ENCODE measurements around the gene OSBPL10.
"Not testable (repeated sequence)": the region's sequence is repeated elsewhere in the genome, so short reads cannot be mapped to it uniquely, and the experiment has no call there.

Gene OSBPL10

DNA sequence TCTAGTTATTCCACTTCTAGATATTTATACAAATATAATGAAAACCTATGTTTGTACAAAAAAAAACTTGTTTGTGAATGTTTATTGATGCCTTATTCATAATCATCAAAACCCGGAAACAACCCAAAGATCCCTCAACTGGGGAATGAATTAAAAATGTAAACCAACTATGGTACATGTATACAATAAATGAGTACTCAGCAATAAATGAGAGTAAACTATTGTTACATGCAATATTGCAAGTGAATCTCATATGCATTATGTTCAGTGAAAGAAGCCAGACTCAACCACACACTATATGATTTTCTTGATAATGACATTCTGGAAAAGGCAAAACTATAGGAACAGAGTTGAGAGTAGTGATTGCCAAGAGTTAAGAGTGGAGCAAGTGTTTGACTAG lies 12.8 kb upstream of the OSBPL10 start:
- DNase-seq (ENCODE audit: low read depth in 2 of 2) = no peak

GRCh38 chr3:31992995-31993394 lies 11.9 kb upstream of the OSBPL10 start:
- not testable (repeated sequence) for DNase-seq (ENCODE audit: low read depth in 2 of 2)

DNA sequence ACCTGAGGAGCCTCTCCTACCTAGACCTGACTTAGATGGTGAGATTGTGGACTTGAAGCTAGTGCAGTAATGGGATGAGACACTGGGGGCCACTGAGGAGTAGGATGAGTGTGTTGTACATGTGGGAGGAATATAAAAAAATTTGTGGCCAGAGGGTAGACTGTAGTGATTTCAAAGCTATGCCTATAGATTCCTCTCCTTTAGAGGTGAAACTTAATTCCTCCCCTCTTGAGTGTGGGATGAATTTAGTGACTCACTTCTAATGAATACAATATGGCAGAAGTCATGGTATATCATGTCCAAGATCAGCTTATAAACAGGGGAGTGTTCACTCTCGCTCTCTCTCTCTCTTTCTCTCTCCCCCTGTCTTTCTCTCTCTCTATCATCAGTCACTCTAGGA lies 7.2 kb upstream of the OSBPL10 start:
- no peak for DNase-seq (ENCODE audit: low read depth in 2 of 2)

DNA sequence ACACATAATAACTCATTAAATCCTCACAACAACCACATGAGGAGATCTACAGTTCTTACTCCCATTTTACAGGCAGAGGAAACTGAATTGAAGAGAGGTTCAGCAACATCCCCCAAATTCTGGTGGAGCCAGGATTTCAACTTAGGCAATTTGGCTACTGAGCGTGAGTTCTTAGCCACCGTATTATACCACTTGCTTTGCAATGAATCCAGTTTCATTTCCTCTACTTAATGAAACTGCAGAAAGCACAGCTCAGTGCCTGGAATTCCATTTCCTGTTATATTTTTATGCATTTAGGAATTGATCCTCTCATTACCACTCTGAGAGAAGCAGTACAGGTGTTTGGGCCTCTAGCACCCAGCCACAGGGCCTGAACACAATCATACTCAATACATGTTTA lies 4.8 kb upstream of the OSBPL10 start:
- no peak for DNase-seq (ENCODE audit: low read depth in 2 of 2)

GRCh38 chr3:31984321-31984720 lies 3.3 kb upstream of the OSBPL10 start:
- no peak for DNase-seq (ENCODE audit: low read depth in 2 of 2)

DNA sequence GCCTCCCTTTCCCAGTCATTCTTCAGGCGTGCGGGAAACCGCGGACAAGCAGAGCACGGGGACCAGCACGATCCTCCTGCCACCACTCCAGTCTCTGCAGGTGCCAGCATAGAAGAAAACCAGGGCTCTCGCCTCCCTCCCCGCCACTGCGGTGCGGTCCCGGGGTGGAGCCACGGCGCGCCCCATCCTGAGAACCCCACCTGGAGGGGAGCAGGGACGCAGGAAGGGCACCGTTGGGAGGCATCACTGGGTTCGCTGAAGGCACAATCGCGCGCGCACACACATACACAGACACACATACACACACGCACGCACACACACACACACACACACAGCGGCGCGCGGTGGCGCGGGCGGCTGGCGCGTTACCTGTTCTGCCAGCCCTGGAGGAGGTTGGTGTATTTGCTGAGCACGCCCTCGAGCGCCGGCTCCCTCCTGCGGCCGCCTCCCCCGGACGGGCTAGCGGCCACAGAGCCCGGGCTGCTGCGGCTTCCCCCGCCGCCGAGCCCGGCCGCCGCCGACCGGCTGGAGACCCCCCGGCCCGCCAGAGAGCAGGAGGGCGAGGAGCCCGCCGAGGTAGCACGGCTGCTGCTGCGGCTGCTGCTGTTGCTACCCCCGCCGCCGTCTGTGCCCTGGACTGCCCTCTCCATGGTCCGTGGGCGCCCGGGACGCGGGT lies 394 bp downstream of the OSBPL10 start:
- no peak for DNase-seq (ENCODE audit: low read depth in 2 of 2)

GRCh38 chr3:31979001-31979697 lies 1.9 kb downstream of the OSBPL10 start:
- DNase-seq (ENCODE audit: low read depth in 2 of 2) = no peak

GRCh38 chr3:31978553-31978952 lies 2.5 kb downstream of the OSBPL10 start:
- no peak for DNase-seq (ENCODE audit: low read depth in 2 of 2)

DNA sequence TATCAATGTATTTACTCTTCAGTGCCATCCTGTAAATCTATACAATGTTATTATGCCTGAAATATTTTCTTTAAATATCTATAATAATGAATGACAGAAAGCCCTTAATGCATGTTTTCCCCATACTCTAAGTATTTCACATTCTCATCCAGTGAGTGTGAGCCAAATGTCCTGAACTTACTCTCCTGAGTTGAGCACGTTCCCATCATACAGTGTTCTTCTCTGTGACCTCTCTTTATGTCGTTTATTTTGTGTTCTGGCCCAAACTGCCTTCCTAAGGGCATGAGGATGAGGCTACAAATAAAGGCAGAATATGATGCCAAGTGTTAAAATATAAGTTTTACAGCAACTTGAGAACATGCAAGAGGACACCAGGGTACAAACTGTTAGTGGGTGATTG lies 3.3 kb downstream of the OSBPL10 start:
- no peak for DNase-seq (ENCODE audit: low read depth in 2 of 2)

GRCh38 chr3:31976302-31976701 lies 4.8 kb downstream of the OSBPL10 start:
- no peak for DNase-seq (ENCODE audit: low read depth in 2 of 2)

DNA sequence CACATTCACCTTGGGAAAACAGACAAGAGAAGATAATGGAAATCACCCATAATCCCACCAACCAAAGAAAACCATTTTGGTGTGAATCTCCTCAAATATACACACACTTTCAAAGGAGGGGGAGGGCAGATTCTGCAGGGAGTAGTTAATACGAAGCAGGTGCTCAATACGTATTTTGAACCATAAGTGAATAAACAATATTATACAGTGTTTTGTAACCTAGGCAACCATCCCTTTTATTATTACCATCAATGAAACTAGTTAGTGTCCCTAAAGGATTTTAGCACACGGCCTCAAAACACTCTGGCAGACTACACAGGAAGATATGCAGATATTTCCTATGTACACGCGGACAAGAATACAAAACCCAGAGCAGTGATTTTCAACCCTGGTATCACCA lies 6.1 kb downstream of the OSBPL10 start:
- no peak for DNase-seq (ENCODE audit: low read depth in 2 of 2)

- DNase-seq (ENCODE audit: low read depth in 2 of 2) = no peak
These were observed 6.6 kb downstream of the OSBPL10 start for GRCh38 chr3:31974471-31974870.

GRCh38 chr3:31973837-31974236 lies 7.2 kb downstream of the OSBPL10 start:
- DNase-seq (ENCODE audit: low read depth in 2 of 2) = no peak

DNA sequence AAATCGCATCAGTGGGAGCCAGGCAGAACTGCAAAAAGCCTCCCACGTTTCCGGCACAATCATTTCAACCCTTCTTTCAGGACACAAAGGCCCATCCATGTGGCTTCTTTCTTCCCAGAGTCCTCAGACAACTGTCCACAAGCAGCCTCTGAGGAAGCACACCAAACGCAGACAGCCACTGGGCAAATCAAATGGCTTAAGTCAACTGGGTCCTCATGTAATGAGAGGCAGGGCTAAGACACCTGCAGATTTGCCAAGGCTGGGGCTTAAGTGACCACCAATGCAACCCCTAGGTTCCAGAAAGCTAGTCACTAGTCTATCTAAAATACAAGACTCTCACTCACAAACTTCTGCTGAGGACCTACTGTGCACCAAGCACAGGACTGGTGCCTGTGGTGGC lies 8.0 kb downstream of the OSBPL10 start:
- no peak for DNase-seq (ENCODE audit: low read depth in 2 of 2)

- no peak for DNase-seq (ENCODE audit: low read depth in 2 of 2)
These were observed 9.5 kb downstream of the OSBPL10 start for GRCh38 chr3:31971607-31972006.

DNA sequence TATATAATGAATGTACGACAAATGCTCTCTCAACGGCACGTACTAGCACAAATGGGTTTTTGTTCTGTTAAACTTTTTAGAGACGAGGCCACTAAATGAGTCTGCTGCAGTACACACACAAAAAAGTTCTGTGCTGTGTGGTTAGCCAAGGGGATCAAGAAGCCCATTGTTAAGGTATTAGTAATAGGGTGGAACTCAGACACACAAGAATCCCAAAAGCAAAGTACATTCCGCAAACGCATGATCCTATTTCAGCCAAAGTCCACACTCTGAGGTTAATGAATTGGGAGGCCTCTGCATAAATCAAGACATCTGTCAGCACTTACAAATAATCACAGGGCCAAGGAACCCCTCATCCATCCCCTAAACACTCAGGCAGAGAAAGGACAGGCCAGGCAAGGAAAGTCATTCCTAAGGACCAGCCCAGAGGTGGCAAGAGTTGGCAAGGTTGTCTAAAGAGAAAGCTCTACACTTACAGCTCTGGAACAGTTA lies 12.1 kb downstream of the OSBPL10 start:
- no peak for DNase-seq (ENCODE audit: low read depth in 2 of 2)

DNA sequence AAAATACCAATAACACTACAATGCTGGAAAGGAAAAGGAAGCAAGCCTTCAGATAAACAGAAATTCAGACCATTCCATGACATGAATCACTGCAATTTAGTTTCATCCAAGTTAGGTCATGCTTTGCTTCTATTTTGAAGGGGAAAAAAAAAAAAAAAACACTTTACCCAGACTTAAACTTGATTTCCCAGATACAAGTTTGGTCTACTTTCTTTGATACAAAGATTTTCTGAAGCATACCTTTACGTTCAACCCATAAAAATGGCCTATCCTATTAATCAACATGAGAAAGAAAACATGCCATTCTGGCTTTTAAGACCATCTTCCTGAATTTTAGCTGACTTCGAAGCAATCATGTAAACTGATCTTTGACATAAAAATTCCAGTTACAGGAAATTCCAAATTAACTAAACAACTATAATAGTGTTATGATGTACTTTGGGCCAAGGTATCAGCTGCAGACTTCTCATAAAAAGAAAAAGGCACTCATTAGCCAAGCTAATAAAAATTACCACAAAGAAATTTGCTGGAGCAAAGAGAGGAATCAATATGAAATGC lies 12.6 kb downstream of the OSBPL10 start:
- DNase-seq (ENCODE audit: low read depth in 2 of 2) = no peak

GRCh38 chr3:31967592-31967991 lies 13.5 kb downstream of the OSBPL10 start:
- no peak for DNase-seq (ENCODE audit: low read depth in 2 of 2)

GRCh38 chr3:31966978-31967591 lies 14.0 kb downstream of the OSBPL10 start:
- DNase-seq (ENCODE audit: low read depth in 2 of 2) = no peak

- DNase-seq (ENCODE audit: low read depth in 2 of 2) = no peak
These were observed 18.3 kb downstream of the OSBPL10 start for GRCh38 chr3:31962801-31963205.

DNA sequence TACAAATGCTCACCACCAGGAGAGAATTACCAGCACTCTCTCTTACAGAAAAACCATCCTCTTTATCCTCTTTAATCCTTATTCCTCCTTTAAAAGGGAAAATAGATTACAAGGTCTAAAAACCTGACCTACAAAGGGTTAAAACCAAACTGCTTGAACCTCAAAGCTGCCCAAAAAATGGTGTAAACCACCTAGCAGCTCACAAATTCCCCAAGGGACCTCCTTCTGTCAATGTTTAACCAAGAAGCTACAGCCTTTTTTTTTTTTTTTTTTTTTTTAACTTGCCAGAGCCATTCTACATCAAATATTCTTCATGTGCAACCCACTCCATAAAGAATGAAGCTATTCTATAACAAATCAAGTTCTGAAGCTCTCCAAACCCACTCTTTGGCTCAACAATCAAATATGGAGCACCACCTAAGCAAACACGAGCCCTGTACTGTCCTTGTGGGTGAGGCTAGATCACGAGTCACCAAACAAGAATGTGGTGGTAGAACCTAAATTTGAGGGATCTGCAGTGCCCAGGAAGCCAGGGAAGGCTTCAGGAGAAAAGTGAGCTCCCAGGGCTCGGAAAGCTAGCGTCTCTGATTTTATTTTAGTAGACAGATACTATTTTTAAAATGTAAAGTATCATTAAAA lies 20.1 kb downstream of the OSBPL10 start:
- DNase-seq (ENCODE audit: low read depth in 2 of 2) = no peak

Data from stimulated activated CD8-positive, alpha-beta memory T cell treated with anti-CD3 and anti-CD28 coated beads, Interleukin-15, amount 100 ng/mL, for 4 hours (primary cell).